RWPE1 (cell line): ENCODE results near the gene GADD45B.

Source experiments
- CTCF ChIA-PET: fragments of 350-600 bp; sonication (Branson Sonifier 250); formaldehyde crosslinking; extraction: SDS; loops from one replicate; lab custom pipeline; 2021; lab: Yijun Ruan, JAX
- POLR2A ChIA-PET: fragments of 400-600 bp; formaldehyde crosslinking; extraction: SDS; loops from one replicate; lab custom pipeline; 2020; ENCODE audit warnings: antibody characterized with exemption; ENCODE audit not compliant: low non-redundant PET; lab: Yijun Ruan, JAX
- DNase-seq: peaks from one replicate; pipeline ENCODE4 v3.0.0; 2012; ENCODE audit warnings: low spot score
- H3K27ac ChIP-seq: fragments of 450-650 bp; 2 replicates; pipeline ENCODE4 v1.5.1; 2017
- CTCF ChIP-seq: fragments of 450-650 bp; conservative IDR thresholded peaks from 2 replicates; pipeline ENCODE4 v1.5.1; 2017; ENCODE audit warnings: low read depth, mild to moderate bottlenecking

Gene GADD45B

GRCh38 chr19:2443785-2444182, 32.1 kb upstream of the GADD45B start:
- peak overlapping the region; percentile 3; the same call in 1 of the 2 replicates for H3K27ac ChIP-seq
- no peak for TF ChIP-seq CTCF
- DNase-seq = no peak
- POLR2A ChIA-PET = no interaction called here
- CTCF ChIA-PET = no interaction called here

- POLR2A ChIA-PET = no interaction called here
- H3K27ac ChIP-seq = peak overlapping the region; percentile 3; the same call in 1 of the 2 replicates
- TF ChIP-seq CTCF = no peak
- DNase-seq = no peak
- CTCF ChIA-PET = no interaction called here
Measured at GRCh38 chr19:2444251-2445002, 31.5 kb upstream of the GADD45B start.

- no peak for TF ChIP-seq CTCF
- CTCF ChIA-PET = no interaction called here
- DNase-seq = no peak
- POLR2A ChIA-PET = no interaction called here
- H3K27ac ChIP-seq = peak overlapping the region; percentile 7; the same call in 1 of the 2 replicates
Measured at GRCh38 chr19:2446381-2446780, 29.5 kb upstream of the GADD45B start.

GRCh38 chr19:2449019-2449418, 26.9 kb upstream of the GADD45B start:
- TF ChIP-seq CTCF = no peak
- ChIA-PET POLR2A (no interaction called here), CTCF (no interaction called here)
- H3K27ac ChIP-seq = peak overlapping the region; percentile 33
- no peak for DNase-seq

GRCh38 chr19:2451138-2451537, 24.8 kb upstream of the GADD45B start:
- POLR2A ChIA-PET = no interaction called here
- peak overlapping the region; percentile 83 for H3K27ac ChIP-seq
- CTCF ChIA-PET = no interaction called here
- no peak for TF ChIP-seq CTCF
- no peak for DNase-seq

GRCh38 chr19:2451741-2452140, 24.2 kb upstream of the GADD45B start:
- no peak for DNase-seq
- H3K27ac ChIP-seq = peak overlapping the region; percentile 83
- ChIA-PET POLR2A (no interaction called here), CTCF (no interaction called here)
- no peak for TF ChIP-seq CTCF
